HG02588 (cell line): ENCODE data around the gene RFPL3.
"Not testable (repeated sequence)": the region's sequence is repeated elsewhere in the genome, so short reads cannot be mapped to it uniquely, and the experiment has no call there.

ENCODE experiments used
- ATAC-seq: cut with Tn5 transposase; IDR thresholded peaks from one replicate; pipeline ENCODE4 v1.9.1; 2021; ENCODE audit warnings: mild to moderate bottlenecking, moderate library complexity; ENCODE audit not compliant: unreplicated experiment

Gene RFPL3

DNA sequence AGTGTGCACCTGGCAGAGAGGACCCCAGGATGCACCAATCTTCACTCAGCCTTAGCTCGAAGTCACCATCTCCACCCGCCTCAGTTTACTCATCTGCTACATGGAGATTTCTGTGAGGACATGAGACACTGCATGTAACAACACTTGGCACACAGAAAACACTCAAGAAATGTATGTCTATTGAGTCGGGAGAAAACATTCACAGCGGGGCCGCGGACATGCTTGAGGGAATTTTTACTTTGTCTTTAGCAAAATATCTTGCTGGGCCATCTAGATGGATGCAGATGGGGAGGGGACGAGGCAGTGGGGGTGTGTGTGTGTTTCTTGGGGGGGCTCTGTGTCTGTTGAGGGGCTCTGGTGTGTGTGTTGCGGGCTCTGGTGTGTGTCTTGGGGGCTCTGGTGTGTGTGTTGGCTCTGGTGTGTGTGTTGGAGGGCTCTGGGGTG, 28.4 kb upstream of the RFPL3 start:
- no peak for ATAC-seq

DNA sequence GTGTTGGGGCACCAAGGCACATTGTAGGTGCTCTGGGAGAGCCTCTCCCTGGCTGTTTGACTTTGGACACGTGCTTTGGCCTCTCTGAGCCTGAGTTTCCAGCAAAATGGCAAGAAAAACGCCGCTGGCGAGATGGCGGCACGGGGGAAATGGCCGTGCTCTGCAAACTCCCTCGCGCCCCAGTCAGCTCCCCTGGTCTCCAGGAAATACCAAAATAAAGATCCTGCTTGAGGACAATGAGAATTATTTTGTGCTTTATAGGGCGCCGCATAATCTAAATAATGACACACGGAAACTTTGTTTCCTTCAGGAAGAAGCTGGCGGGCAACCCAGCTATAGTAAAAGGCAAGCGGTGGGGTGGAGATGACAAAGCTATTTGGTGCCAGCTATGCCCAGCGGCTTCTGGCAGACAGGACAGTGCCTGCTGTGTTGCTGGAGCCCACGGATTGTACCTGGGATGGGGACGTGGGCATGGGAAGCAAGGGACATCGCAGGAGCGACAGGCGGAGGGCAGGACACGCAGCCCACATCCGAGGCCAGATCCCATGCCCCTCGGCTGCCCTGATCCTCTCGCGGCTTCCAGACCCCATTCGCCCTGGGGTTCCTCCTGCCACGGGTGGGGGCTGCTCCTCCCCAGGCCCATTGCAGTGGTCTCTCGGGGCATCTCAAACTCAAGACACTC, 26.3 kb upstream of the RFPL3 start:
- ATAC-seq: no peak

DNA sequence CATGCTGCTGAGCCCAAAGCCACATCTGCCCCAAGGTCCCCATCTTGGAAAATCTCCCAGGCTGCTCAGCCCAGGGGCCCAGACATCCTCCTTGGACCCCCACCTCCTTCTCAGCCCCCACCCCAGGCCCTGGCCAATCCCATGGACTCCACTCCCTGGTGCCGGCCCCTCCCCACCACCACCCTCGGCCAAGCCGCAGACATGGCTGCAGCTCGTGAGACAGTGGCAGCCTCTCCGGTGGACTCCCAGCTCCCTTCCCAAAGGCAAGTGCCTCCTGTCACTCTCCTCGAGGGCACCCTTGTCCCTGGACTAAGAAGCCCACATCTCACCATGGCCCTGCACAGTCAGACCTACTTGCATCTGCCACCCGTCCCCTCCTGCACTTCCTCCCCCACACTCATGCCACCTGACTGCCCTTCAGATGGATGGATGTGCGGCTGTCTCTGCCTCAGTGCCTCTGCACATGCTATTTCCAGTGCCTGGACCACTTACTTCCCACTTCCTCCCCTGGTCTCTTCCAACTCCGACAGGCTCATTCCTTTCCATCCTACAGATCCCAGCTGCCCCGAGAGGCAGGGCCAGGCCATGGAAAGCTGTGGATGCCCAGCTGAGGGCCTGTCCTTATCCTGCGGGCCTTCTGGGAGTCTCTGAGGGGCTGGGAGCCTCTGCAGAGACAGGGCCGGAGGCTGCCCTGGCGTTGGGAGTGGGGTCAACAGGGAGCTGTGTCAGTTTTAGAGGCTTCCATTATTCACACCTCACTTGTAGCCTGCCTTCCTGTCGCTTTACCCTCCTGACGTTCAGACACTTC, 25.5 kb upstream of the RFPL3 start:
- no peak for ATAC-seq

DNA sequence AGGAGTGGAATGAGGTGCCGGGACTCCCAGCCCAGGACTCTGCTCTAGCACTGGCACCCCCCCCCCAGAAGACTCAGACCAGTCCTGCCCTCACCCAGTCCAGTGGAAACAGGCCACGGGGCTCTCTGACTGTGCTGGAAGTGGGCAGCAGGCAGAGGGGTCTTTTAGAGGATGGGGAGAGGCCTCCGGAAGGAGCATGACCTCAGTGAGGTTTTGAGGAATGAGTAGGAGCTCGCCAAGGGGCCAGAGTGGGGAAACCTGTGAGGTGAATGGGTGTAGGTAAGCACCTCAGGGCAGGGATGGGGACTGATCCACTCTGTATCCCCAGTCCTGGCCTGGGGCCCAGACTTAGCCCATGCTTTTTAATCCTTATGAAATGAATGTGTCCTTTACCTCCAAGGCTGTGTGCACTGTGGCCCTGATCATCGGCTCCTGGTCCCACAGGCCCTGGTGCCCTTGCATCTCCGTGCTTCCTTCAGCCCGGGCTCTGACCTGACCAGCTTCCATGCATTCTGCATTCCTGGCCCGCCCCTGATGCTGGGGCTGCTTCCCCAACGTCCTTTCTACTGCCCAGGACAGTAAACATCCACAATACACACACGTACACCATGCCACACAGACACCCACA, 24.4 kb upstream of the RFPL3 start:
- ATAC-seq: no peak

DNA sequence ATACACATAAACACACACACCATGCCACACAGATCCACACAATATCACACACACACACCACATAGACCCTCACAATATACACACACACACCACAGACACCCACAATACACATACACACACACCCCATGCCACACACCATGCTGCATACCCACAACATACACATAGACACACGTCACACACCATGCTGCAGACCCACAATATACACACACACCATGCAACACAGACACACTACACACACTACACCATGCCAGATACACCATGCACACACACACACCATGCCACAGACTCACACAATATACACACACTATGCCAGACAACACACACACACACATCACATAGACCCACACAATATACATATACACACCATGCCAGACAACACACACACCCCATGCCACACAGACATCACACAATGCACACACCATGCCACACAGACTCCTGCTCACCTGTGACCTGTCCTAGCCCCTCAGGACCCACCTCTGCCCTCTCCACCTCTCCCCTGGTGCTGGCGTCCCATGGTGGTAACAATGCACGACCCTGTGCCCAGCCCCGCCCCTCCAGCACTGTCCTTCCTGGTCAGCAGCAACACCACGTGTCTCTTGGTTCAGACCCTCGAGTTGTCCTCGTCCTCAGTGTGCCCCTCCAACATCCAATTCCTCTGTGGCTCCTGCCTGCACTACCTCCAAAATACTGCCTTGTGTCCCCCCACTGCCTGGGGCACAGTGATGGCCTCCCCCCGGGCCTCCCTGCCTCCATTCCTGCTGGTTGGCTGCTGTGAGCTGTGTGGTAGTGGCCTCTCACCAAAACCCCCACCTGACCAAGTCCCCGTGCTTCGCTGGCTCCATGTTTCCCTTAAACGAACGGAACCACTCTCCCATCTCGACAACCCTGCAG, 23.7 kb upstream of the RFPL3 start:
- ATAC-seq: no peak

DNA sequence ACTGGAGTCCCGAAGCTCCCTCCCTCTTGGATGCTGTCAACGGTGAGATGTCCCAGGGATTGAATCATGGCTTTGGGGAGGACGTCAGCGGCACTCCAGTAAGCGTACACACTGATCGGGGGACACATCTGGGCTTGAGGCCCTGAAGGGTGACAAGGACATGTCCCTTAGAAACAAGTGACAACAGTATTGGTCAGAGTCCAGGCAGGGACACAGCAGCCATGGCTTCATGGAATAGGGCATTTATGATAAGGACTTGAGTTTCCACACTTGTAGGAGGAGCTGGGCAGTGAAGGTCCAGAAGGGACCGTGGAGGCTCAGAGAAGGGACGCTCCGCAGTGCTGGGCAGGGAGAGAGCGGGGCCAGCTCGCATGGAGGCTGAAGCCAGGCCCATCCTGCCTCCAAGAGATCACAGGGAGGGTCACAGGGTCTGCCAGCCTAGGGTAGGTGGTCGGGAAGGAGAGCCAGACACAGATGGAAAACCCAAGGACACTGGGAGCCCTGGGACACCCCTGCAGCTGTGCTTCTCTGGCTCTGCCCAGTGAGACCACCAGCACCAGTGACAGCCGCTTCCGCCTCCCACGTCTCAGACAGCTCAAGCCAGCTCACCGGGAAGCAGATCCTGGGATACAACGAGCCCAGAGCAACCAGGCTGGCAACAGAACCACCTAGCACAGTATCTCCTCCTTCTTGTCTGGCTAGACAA, 22.9 kb upstream of the RFPL3 start:
- ATAC-seq: no peak

DNA sequence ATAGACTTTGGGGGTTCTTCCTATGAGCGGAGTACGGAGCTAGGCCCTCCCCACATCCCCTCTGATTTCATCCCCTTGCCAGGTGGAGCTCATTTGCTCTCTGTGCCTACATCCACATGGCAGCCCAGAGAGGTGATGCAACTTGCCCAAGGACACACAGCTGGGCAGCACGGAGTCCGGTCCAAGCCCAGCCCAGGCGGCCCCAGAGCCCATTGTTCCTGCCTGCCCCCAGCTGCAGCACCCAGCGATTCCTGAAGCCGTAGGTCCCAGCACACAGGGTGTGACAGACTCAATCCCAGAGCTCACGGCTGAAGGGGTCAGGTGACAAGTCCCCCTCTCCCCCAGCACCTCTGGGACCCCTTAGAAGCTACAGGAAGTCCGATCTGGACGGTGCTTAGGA, 22.2 kb upstream of the RFPL3 start:
- ATAC-seq: no peak

DNA sequence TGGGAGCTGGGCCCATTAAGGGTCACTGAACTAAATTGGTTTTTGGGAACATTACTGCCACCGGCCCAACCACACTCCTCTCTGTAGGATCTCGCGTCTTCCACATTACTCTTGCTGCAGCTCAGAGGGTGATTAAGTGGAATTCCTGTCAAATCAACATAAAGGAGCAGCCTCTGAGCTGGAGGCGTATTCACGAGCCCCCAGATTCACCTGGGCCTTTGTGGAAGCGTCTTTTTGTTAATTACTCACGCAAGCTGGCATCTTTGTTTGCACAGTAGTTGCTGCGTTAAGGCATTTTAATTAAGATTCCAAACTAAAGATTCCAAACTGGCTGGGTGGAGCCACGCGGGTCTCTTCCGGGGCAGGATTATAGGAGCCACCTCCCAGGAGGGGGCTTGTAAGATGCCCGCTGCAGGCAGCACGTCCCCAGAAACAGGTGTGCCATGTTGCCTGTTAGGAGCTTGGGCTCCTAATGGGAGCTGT, 21.5 kb upstream of the RFPL3 start:
- no peak for ATAC-seq

DNA sequence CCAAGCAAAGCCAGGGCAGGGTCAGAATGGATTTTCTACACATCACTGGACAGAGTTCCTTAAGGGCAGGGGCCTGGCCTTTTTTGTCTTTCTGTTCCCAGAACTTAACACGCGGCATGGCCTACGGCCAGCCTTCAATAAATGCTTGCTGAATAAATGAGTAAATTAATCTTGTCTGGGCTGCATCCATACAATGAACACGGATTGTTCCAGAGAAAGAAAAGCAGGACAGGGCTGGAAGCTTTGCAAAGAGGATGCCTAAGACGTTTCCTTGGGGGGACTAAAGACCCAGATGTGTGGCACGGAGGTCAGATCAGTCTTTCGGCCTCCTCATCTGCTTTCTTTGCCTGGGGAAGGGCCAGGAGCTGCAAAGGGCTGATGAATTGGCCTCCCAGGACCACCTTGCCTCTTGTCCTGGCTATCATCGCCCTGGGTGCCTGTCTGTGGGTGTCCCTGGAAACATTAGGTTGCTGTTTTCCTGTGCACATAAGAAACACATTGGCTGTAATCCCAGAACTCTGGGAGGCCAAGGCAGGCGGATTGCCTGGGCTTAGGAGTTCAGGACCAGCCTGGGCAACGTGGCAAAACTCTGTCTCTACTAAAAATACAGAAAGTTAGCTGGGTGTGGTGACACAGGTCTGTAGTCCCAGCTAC, 20.8 kb upstream of the RFPL3 start:
- ATAC-seq: no peak

DNA sequence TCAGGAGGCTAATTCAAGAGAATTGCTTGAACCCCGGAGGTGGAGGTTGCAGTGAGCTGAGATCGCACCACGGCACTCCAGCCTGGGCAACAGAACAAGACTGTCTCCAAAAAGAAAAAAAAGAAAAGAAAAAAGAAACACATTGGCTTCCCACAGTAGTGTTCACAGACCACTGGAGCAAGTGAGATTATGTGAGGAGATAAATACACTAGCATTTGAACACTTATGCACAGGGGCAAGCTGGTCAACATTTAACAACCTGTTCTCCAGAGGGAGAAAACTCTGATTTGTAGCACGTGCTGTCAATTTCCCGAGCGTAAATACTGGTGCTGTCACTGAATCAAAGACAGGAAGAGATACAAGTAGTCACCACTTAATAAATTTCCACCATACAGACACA, 20.2 kb upstream of the RFPL3 start:
- ATAC-seq: not testable (repeated sequence)

DNA sequence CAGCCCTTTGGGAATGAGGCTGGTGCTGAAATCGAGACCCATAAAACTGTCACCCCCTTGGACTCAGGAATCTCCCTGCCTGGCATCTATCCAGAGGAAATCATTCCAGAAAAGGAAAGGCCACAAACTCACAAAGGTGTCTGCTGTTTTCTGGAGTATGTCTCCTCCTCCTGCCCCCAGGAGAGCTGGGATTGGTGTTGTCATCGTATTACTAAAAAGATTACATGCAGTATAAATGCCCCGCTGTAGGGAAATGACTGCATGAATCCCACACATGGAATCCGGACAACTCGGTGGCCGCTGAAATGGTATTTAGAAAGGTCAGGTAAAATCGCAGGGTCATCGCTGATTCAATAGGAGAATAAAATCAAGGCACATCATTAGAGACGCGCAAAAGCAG, 18.9 kb upstream of the RFPL3 start:
- no peak for ATAC-seq

DNA sequence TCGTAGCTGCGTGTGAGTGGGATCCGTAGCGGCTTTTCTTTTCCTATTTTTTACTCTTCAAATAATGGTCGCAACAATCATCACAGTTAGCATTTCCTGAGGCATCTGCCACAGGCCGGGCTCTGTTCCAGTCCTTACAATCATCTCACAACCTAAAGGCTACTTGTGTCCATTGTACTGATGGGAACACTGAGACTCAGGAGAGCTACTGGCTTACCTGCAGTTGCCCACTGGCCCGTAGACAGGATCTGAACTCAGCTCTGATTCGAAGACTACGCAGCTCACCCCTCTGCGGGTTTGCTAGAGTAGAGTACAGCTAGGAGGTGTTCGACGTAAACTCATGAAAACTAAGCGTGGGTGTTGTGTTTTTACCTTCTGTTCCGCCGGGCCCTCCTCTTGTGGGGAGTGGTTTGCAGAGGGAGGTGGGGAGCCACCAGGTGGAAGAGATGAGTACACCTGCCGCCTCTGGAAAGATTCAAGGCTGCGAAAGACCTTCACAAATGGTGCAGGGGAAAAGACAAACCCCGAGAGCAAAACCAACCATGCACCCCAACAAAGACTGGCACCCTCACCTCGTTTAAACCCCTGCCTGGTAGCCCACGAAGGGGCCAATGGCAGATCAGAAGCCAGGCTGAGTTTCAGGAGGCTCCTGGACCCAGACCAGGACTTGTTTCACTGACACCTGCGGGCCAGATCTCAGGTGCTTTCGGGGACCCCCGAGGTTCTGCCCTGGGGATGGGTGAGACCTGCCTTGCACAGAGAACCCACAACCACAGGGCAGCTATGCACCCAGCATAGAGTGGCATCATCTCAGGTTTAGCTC, 18.3 kb upstream of the RFPL3 start:
- ATAC-seq: no peak

DNA sequence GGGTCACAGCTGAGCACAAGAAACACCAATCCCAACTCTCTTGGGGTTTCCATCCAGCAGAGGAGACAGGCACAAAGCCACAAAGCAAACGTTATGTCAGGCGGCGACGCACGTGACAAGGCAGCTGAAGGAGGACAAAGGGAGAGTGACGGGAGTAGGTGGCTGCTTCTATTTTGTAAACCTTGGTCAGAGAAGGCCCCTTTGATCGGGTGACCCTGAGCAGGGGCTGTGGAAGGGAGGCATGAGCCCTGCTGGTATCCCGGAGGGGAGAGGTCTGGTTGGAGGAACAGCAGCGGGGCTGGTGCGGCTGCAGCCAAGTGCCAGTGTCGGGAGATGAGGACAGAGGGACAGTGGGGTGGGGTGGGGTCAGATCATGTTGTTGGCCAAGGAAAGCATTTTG, 17.3 kb upstream of the RFPL3 start:
- no peak for ATAC-seq

DNA sequence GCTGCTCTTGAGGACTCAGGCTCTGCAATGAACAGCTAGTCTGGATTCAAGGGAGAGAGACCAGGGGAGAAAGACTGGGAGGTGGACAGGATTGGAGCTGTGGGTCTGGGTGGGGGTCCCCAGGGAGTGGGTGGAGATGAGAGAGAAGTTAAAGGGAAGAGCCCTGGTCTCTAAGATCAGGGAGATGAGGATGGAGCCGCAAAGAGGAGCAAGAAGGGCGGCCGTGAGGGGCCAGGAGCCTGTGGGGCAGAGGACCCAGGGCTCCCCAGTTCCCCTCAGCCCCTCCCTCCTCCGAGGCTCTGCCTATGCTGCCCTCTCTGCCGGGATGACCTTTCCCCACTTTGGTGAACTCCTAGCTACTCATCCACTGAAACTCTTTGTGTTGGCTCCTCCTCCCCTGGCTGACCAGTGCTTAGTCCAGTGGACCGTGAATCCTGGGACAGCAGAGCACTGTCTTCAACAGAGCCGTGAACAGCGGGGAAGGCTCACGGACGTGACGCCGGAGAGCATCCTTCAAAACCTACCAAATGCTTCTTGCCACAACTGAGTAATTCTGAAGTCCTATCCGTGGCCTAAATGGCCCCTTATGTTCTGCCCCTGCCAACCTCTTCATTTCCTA, 16.4 kb upstream of the RFPL3 start:
- no peak for ATAC-seq

DNA sequence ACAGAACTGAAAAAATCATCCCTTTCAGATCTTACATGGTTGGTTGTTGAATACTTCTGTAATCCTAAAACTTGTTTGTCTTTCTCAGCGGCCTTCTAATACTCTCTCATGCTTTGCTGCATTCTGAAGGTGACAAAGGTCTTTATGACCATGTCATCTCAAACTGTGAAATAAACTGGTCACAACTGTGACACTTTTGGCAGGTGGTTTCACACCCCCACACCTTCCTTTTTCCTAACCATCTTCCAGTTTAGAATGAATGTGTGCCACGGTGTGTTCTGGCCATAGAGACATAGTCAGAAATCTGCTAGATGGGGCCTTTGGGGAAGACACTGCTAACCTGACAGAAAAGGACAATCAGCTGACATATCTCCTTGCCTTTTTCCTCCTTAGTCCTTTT, 14.7 kb upstream of the RFPL3 start:
- ATAC-seq: no peak

DNA sequence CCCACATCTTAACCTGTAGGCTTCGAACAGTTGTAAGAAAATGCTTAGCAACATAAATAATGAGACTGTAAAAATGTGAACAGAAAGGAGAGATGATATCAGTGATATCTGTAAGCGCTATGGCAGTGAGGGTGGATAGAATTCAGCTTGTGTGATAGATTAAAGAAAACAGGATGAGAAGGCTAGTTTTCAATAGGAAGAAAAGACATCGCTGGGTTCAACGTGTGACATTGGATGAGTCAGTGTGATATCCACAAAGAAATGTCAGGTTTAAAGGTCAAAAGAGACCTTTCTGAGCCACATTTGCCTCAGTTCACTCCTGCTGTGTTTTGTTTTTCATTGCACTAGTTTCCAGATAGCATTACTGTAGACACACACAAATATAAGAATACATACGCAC, 13.7 kb upstream of the RFPL3 start:
- no peak for ATAC-seq

DNA sequence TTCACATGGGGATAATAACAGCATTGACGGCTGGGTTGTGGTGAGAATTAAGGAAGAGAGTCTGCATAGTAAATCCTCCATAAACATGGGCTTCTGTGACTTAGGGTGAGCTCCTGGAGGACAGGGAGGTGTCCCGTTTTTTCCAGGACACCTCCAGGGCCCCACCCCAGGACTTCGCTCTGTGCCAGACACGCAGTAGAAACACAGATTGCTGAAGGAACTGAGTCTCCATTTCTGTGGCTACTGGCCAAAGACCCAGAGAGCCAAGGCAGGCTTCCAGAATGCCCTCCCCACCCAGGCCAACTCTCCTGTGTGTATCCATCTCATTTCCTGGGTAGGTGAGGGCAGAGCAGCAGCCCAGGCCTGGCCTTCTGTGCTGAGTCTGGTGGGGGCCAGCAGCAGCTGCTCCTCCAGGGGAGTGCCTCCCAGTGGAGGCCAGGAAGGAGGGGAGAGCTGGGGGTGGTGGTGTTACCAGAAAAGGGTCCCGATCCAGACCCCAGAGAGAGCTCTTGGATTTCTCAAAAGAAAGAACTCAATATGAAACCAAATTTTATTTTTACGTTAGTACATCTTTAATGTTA, 9.5 kb upstream of the RFPL3 start:
- no peak for ATAC-seq

DNA sequence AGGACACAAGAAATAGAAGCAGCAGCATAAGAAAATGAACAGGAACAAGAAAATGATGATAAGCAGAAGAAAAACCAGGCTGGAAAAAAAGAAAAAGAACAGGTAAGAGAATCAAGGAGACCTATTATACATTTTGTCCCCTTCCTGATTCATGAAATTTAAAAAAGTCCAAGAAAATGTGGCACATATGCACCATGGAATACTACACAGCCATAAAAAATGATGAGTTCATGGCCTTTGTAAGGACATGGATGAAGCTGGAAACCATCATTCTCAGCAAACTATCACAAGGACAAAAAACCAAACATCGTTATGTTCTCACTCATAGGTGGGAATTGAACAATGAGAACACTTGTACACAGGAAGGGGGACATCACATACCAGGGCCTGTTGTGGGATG, 5.8 kb upstream of the RFPL3 start:
- not testable (repeated sequence) for ATAC-seq
